ENCODE results near the gene SYT9.

SYT9 gene

DNA sequence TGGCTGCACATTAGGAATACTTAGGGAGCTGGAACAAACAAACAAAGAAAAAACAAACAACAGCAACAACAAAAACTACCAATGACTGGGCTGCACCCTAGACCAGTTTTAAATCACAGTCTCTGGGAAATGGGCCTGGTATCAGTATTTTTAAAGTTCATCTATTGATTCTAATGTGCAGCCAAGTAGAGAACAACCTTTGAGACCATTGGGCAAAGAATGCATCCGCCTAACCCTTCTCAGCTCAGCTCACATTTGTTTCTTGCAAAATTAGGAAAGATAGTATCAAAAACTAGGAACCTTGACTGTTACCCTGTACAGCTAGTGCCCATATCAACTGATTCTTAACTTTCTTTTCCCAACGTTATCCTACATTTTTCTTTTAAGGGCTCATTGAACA, 5.2 kb downstream of the SYT9 start:
- no peak overlapping the region for H3K4me3 ChIP-seq (ENCODE audit: low read length)
- TF ChIP-seq ZNF274 (IDR thresholded peaks at IDR 0.05; ENCODE audit: low read depth, low read length) = no peak

DNA sequence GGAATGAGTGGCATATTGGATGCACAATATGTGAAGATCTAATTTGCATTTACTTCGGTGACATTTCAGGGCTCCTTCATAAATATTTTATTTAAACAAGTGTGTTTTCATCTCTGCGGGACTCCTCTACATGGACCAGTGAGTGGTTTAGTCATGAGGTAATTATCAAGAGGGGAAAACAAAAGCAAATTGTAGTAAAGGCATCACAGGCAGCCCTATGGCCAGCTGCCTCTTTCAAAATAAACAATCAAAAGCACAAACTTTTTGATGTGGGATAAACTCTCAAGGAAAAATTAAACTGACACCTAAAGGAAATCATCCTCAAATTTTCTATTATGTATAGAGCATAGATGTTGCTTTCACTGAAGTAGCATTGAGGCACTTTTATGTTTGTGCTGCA, 6.0 kb downstream of the SYT9 start:
- TF ChIP-seq ZNF274 (IDR thresholded peaks at IDR 0.05; ENCODE audit: low read depth, low read length) = no peak
- H3K4me3 ChIP-seq (ENCODE audit: low read length) = no peak overlapping the region

DNA sequence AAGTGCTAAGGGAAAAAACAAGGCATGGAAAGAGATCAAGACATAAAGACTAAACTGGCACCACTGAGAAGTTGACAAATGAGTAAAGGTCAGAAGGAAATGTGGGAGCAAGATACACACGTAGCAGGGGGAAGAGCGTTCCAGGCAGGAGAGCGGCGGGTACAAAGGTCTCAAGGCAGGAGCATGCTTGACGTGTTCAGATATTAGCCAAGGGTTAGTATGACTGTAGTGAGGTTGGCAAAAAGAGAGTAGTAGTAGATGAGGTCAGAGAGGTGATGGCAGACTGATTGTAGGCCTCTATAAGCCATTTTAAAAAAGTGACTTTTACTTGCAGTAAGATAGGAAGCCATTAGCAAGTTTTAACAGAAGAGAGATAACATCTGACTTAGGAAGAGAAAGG, 9.9 kb downstream of the SYT9 start:
- H3K4me3 ChIP-seq (ENCODE audit: low read length) = no peak overlapping the region
- no peak for TF ChIP-seq ZNF274 (IDR thresholded peaks at IDR 0.05; ENCODE audit: low read depth, low read length)

DNA sequence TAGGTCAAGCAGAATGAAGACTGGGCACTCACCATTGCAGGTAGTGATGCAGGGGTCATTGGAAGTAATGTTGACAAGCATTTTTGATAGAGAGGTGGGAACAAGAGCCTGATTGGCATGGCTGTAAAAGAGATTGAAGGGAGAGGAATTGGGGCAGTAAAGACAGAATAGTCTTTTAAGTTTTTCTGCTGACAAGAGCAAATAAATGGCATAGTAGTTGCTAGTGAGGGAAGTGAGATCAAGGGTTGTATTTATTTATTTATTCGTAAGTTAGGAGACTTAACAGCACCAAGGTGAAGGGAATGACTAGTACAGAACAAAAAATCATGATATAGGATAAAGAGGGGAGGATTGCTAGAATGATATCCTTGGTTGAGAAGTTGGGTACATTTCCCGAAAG, 11.0 kb downstream of the SYT9 start:
- TF ChIP-seq ZNF274 (IDR thresholded peaks at IDR 0.05; ENCODE audit: low read depth, low read length) = no peak
- H3K4me3 ChIP-seq (ENCODE audit: low read length) = no peak overlapping the region

DNA sequence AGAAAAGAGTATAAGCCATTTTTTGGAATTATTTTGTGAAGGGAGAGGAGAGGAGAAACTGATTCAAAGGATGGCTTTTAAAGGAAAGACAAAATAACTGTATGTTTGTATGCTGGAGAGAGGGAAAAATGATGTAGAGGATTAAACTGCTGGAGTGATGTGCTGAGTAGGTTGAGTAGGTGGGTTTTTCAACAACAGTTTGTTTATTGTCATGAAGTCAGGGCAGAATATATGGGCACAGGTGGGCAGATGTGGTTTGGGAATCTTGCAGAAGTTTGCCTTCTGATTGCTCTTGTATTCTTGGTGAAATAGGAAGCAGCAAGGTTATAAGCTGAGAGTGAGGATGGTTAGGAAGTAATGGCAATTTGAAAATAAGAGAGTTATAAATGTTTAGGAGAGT, 12.1 kb downstream of the SYT9 start:
- no peak overlapping the region for H3K4me3 ChIP-seq (ENCODE audit: low read length)
- no peak for TF ChIP-seq ZNF274 (IDR thresholded peaks at IDR 0.05; ENCODE audit: low read depth, low read length)

DNA sequence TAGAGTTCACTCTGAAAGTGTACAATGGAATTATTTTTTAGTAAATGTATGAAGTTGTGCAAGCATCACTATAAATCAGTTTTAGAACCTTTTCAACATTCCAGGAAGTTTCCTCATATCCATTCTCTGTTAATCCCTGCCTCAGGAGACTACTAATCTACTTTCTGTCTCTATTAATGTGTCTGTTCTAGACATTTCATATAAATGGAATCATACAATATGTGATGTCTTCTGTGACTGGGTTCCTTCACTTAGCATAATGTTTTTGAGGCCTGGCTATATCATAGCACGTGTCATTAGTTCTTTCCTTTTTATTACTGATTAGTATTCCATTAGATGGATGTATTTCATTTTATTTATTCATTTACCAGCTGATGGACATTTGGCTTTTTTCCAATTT, 17.1 kb downstream of the SYT9 start:
- no peak overlapping the region for H3K4me3 ChIP-seq (ENCODE audit: low read length)
- TF ChIP-seq ZNF274 (IDR thresholded peaks at IDR 0.05; ENCODE audit: low read depth, low read length) = no peak

DNA sequence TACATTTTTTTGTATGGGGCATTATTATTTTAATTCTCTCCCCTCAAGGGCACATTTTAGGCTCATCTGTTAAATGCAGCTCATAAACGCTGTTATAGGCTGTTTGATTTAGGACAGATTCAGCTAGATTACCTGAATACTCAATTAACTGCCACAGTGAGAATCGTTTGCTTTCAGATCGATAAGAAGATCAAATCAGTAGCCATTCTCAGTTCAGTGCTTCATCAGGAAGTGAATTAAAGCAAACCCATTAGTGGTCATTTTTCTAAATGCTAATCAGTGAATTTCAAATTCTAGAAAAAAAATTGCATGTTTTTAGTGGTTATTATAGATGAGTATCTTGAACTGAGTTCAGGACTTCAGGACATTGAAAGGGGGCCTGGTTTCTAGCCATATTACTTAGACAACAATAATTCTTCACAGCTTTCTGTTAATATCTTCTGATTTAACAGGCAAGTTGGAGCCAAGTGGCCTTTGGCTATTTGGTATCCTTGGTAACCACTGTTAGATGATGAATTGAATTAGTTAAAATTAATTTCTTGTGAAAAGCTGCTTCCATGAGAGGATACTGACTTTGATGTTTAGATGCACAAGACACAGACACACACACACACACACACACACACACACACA, 18.6 kb downstream of the SYT9 start:
- no peak overlapping the region for H3K4me3 ChIP-seq (ENCODE audit: low read length)
- no peak for TF ChIP-seq ZNF274 (IDR thresholded peaks at IDR 0.05; ENCODE audit: low read depth, low read length)

DNA sequence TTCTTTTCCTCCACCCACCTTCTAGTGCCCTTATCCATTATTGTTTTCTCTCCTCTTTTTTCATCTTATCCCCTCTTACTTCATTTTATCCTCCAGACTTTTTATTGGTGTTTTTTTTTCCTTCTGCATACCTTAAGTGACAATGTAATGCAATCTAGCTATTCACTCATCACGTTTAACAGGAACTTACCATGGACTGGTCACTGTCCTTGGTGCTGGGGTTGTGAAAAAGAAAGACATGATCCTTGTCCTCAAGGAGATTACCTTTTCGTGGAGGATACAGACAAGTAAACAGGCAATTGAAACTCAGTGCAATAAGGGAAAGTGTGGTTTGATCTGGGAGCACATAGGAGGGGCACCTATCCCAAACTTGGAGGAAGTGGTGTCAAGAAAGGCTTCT, 20.7 kb downstream of the SYT9 start:
- no peak for TF ChIP-seq ZNF274 (IDR thresholded peaks at IDR 0.05; ENCODE audit: low read depth, low read length)
- no peak overlapping the region for H3K4me3 ChIP-seq (ENCODE audit: low read length)

DNA sequence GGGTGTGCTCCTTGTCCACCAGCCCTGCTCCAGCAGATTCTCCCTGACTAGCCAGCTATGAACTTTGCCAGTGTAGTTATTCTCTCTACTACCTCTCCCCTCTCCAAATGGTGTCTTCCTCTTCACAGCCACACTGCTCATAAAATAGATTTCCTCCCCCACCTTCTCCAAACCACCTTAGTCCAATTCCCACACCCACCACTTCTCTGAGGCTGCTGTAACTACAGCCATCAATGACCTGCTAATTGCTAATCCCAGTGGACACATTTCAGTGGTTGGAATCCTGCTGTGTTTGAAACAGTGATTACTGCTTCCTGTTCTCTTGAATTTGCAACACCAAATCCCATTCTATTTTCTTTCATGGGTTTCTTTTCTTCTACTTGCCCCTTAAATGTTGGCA, 23.4 kb downstream of the SYT9 start:
- no peak for TF ChIP-seq ZNF274 (IDR thresholded peaks at IDR 0.05; ENCODE audit: low read depth, low read length)
- no peak overlapping the region for H3K4me3 ChIP-seq (ENCODE audit: low read length)

DNA sequence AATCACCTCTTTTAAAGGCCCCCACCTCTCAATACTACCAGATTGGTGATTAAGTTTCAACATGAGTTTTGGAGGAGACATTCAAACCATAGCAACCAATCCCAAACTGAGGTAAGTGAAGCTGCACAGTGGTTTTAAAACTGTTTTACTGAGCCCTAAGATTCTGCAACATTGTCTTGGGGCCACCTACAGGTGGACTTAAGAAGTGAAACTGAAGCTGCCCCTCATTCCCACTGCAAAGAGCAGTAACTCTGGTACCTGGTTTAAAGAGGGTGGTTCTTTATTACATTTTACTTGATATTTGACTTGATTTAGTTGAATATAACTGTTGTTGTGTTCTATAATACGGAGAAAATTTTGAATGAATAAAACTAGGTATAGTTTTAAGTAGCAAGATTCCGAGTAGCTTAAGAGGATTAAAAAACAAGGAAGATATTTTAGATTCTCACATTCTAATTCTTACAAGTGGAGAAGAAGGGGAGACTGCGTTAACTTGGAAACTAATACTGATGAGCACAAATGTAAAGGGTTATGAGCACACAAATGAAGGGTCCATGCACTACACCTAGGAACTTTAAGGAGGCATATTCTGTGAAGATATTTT, 26.7 kb downstream of the SYT9 start:
- no peak overlapping the region for H3K4me3 ChIP-seq (ENCODE audit: low read length)
- no peak for TF ChIP-seq ZNF274 (IDR thresholded peaks at IDR 0.05; ENCODE audit: low read depth, low read length)

DNA sequence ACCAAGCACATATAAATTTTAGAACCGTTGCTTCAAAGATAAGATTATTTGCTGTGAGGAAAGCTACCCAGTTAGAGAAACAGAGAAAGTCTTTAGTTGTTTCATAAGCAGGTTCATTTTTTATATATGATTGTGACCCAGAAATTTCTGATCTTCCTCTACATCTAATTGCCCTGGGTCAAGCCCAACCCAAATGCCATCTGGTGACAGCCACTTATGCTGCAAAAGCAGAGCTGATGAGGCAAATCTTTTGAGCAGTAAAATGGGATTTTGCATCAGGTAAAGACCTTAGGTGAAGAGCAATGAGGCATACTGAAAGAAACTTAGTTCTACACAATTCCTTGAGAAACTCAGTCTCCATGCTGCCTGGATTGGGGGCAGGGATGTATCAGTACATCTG, 28.0 kb downstream of the SYT9 start:
- TF ChIP-seq ZNF274 (IDR thresholded peaks at IDR 0.05; ENCODE audit: low read depth, low read length) = no peak
- no peak overlapping the region for H3K4me3 ChIP-seq (ENCODE audit: low read length)

DNA sequence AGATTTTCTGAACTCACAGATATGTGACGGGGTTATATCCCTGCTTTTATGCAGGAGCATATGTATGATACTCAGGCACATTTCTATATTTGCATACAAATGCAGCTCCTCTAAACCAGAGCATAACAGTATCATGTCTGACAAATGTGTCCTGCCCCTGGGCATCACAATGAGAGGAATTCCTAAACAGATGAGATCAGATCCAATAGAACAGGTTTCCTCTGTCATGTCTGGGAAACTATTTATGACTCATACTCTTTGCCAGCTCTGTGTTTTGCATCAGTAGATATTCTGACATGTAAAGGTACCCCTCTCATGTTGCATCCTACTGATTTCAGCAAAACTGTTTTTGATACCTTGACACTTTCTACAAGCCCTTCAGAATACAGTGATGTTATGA, 29.4 kb downstream of the SYT9 start:
- TF ChIP-seq ZNF274 (IDR thresholded peaks at IDR 0.05; ENCODE audit: low read depth, low read length) = no peak
- no peak overlapping the region for H3K4me3 ChIP-seq (ENCODE audit: low read length)

DNA sequence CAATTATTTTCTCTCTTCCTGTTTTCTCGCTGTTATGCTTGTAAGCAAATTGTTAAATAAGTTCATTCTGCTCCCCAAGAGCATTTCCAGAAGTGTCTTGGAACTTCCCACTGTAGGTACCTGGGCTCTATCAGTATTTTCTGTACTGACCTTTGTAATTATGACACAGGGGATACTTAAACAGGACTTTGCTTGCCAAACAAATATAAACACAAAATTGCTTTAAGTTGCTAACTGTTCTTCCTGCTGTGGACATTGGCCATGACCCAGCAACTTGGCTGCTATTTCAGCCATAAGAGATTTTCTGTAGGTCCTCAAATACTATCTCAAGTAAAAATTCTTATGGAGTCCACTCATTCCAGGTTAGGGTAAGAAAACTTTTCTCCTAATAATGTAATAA, 30.1 kb downstream of the SYT9 start:
- no peak overlapping the region for H3K4me3 ChIP-seq (ENCODE audit: low read length)
- TF ChIP-seq ZNF274 (IDR thresholded peaks at IDR 0.05; ENCODE audit: low read depth, low read length) = no peak

DNA sequence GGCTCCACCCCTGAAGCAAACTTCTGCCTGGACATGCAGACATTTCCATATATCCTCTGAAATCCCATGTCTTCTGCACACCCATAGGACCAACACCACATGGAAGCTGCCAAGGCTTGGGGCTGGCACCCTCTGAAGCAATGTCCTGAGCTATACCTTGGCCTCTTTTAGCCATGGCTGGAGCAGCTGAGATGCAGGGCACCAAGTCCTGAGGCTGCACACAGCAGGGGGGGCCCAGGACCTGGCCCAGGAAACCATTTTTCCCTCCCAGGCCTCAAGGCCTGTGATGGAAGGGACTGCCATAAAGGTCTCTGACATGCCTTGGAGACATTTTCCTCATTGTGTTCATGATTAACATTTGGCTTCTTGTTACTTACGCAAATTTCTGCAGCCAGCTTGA, 34.5 kb downstream of the SYT9 start:
- H3K4me3 ChIP-seq (ENCODE audit: low read length) = no peak overlapping the region
- TF ChIP-seq ZNF274 (IDR thresholded peaks at IDR 0.05; ENCODE audit: low read depth, low read length) = no peak

DNA sequence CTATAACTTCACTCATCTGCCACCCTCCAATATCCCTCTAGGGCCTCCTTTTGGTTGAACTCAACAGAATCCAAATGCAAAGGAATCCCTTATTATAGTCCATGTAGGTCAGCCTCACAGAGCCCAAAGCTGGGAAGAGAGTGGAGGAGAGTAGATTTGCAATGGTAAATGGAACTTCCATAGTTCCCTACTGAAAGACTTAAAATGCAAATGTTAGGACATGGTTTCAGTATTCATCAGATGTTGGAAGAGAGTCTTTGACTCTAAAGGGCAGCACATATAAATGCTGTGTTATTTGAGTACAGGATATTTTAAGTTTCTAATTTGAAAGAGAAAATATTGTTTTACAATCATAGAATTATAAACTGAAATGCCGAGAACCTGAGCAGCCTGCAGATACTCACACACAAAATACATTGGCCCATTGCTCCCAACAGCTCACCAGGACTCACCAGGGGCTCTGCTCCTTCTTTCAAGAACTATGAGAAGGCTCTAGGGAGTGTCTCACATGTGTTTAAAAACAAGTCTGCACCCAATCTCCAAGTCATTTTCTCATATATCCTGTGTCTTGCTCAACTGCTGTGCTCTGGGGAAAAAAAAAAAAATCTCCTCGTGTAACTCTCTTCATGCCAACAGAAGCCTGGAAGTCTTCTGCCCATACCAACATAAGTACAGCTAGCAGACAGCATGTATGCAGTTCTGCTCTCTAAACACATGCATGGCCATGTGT, 39.6 kb downstream of the SYT9 start:
- no peak for TF ChIP-seq ZNF274 (IDR thresholded peaks at IDR 0.05; ENCODE audit: low read depth, low read length)
- H3K4me3 ChIP-seq (ENCODE audit: low read length) = no peak overlapping the region
